Measurements from ENCODE around the gene RTN1. TPM values are rescaled to one million over a fixed set of nuclear protein-coding genes. Genes with fewer than 3 reads are reported as not detected.

The RTN1 gene
- total and polyA plus RNA-seq, 10 of the 15 experiments (the other 5 are each of a cell fraction or from before 2014, with no cell fraction given) = 0.03 to 0.55 (median 0.13) TPM; not detected in 4

- Histone ChIP-seq H3K36me3 (ENCODE audit: control insufficient read depth in 2 of 2, insufficient read depth in 2 of 2, low read length in 1 of 2) (no peaks in the 10 kb centered on the region), H3K4me2 (ENCODE audit: control insufficient read depth, insufficient read depth) (no peak overlapping the region), H2AFZ (ENCODE audit: control insufficient read depth, low read depth, low read length) (no peak overlapping the region), H3K9me3 (replicated peaks; ENCODE audit: control insufficient read depth, insufficient read depth, low read length) (no peaks in the 10 kb centered on the region), H3K79me2 (ENCODE audit: control insufficient read depth, insufficient read depth, low read length) (no peaks in the 10 kb centered on the region), H3K27me3 (replicated peaks in 1 of 2; ENCODE audit: control insufficient read depth in 2 of 2, insufficient read depth in 2 of 2, low read length in 1 of 2) (no peaks in the 10 kb centered on the region), H3K4me3 (no peak overlapping the region), H3K4me1 (ENCODE audit: control insufficient read depth, insufficient read depth, low read length) (no peaks in the 10 kb centered on the region), H4K20me1 (ENCODE audit: control insufficient read depth, insufficient read depth) (no peaks in the 10 kb centered on the region), H3K27ac (ENCODE audit: control insufficient read depth, insufficient read depth) (no peak overlapping the region), H3K9ac (ENCODE audit: control insufficient read depth, insufficient read depth, low read length) (no peak overlapping the region)
- RAD21 ChIA-PET (ENCODE audit: unreplicated experiment) = no interaction called here
- DNase-seq (ENCODE audit: low read depth, low spot score) (no peak), ATAC-seq (no peak), FAIRE-seq (no peak)
- CTCF ChIA-PET = no interaction called here
- intact Hi-C loops (cut with micrococcal nuclease; ENCODE audit: unreplicated experiment) (no loop called here), in situ Hi-C loops (cut with MboI) (no loop called here)
- SMC1A ChIA-PET (ENCODE audit: uncharacterized antibody, unreplicated experiment) = no interaction called here
- POLR2A ChIA-PET = no interaction called here
- WGBS (ENCODE audit: insufficient coverage, insufficient replicate concordance, low lambda C conversion rate, missing lambda C conversion rate) = 18% methylated on average over 3 of the region's 3 CpGs
- no TSS peak for BruUV-seq (replicated peaks)
- no peak for TF ChIP-seq EED (IDR thresholded peaks at IDR 0.05; ENCODE audit: low read depth)
- TF ChIP-seq HDAC2 (IDR thresholded peaks at IDR 0.05) = no peak
- TF ChIP-seq GABPA (IDR thresholded peaks at IDR 0.05; ENCODE audit: low read depth) = no peak
- TF ChIP-seq NR2C1 (IDR thresholded peaks at IDR 0.05) = no peak
- no peak for TF ChIP-seq NFYA (IDR thresholded peaks at IDR 0.05; ENCODE audit: borderline replicate concordance, low read depth, low read length)
- TF ChIP-seq BRCA1 (IDR thresholded peaks at IDR 0.05; ENCODE audit: low read depth, low read length) = no peak
- TF ChIP-seq STAT3 (IDR thresholded peaks at IDR 0.05; ENCODE audit: low read depth, low read length) = no peak
- no peak for TF ChIP-seq MTA3 (IDR thresholded peaks at IDR 0.05; ENCODE audit: borderline replicate concordance, low read length)
Measured at GRCh38 chr14:59847711-59848110, 22.9 kb downstream of the RTN1 start.

GRCh38 chr14:59846595-59846994 is 24.0 kb downstream of the RTN1 start:
- Histone ChIP-seq H3K9me3 (replicated peaks; ENCODE audit: control insufficient read depth, insufficient read depth, low read length) (no peaks in the 10 kb centered on the region), H3K9ac (ENCODE audit: control insufficient read depth, insufficient read depth, low read length) (no peak overlapping the region), H3K27me3 (replicated peaks in 1 of 2; ENCODE audit: control insufficient read depth in 2 of 2, insufficient read depth in 2 of 2, low read length in 1 of 2) (no peaks in the 10 kb centered on the region), H2AFZ (ENCODE audit: control insufficient read depth, low read depth, low read length) (no peak overlapping the region), H3K4me3 (no peak overlapping the region), H3K79me2 (ENCODE audit: control insufficient read depth, insufficient read depth, low read length) (no peaks in the 10 kb centered on the region), H3K4me1 (ENCODE audit: control insufficient read depth, insufficient read depth, low read length) (no peaks in the 10 kb centered on the region), H4K20me1 (ENCODE audit: control insufficient read depth, insufficient read depth) (no peaks in the 10 kb centered on the region), H3K4me2 (ENCODE audit: control insufficient read depth, insufficient read depth) (no peak overlapping the region), H3K36me3 (ENCODE audit: control insufficient read depth in 2 of 2, insufficient read depth in 2 of 2, low read length in 1 of 2) (no peaks in the 10 kb centered on the region), H3K27ac (ENCODE audit: control insufficient read depth, insufficient read depth) (no peak overlapping the region)
- ChIA-PET POLR2A (no interaction called here), SMC1A (ENCODE audit: uncharacterized antibody, unreplicated experiment) (no interaction called here), CTCF (no interaction called here), RAD21 (ENCODE audit: unreplicated experiment) (no interaction called here)
- no TSS peak for BruUV-seq (replicated peaks)
- DNase-seq (ENCODE audit: low read depth, low spot score) (no peak), FAIRE-seq (no peak), ATAC-seq (no peak)
- TF ChIP-seq POU2F2 (IDR thresholded peaks at IDR 0.05; ENCODE audit: borderline replicate concordance, low read depth, low read length) = no peak
- no peak for TF ChIP-seq SMAD5 (IDR thresholded peaks at IDR 0.05; ENCODE audit: low read depth)
- no peak for TF ChIP-seq JUND (IDR thresholded peaks at IDR 0.05; ENCODE audit: low read depth, low read length)
- no peak for TF ChIP-seq BCL11A (IDR thresholded peaks at IDR 0.05; ENCODE audit: low read depth, low read length)
- TF ChIP-seq MTA3 (IDR thresholded peaks at IDR 0.05; ENCODE audit: borderline replicate concordance, low read length) = no peak
- TF ChIP-seq EGR1 (IDR thresholded peaks at IDR 0.05; ENCODE audit: borderline replicate concordance in 1 of 2, low read depth in 2 of 2, low read length in 2 of 2) = no peak
- no peak for TF ChIP-seq PML (IDR thresholded peaks at IDR 0.05; ENCODE audit: low read length)
- in situ Hi-C loops (cut with MboI) (no loop called here), intact Hi-C loops (cut with micrococcal nuclease; ENCODE audit: unreplicated experiment) (no loop called here)
- 64% methylated on average over 2 of the region's 2 CpGs for WGBS (ENCODE audit: insufficient coverage, insufficient replicate concordance, low lambda C conversion rate, missing lambda C conversion rate)
